Prostate gland (tissue), 2 donors: ENCODE data around the gene NEDD4L. TPM values are rescaled to one million over a fixed set of nuclear protein-coding genes. Genes with fewer than 3 reads are reported as not detected.

Experiments used
- DNase-seq: peaks from one replicate; pipeline ENCODE4 v3.0.0-alpha.2; 2019; ENCODE audit warnings: low spot score
- H3K27ac ChIP-seq, 2 donors: fragments of 200-600 bp; sonication (generic); 2 replicates each; pipeline ENCODE4 v1.5.1; 2017 to 2019
- H3K27me3 ChIP-seq: fragments of 200-600 bp; sonication (generic); replicated peaks from 2 replicates; pipeline ENCODE4 v1.5.1; 2019; ENCODE audit not compliant: insufficient read depth
- H3K36me3 ChIP-seq, 2 donors: fragments of 200-600 bp; sonication (generic); 1 replicate in 1 of 2; 2 replicates in 1 of 2; pipeline versions ENCODE4 v1.5.1 to v1.8.1; 2017 to 2019
- H3K4me1 ChIP-seq: fragments of 200-600 bp; sonication (generic); replicated peaks from 2 replicates; pipeline ENCODE4 v1.5.1; 2019
- H3K4me3 ChIP-seq, 2 donors: fragments of 200-600 bp; sonication (generic); 2 replicates each; pipeline ENCODE4 v1.5.1; 2017 to 2019
- H3K9me3 ChIP-seq: fragments of 200-600 bp; sonication (generic); 2 replicates; pipeline ENCODE4 v1.5.1; 2017
- CTCF ChIP-seq, 4 experiments: fragments of 200-600 bp in 2 of 4; fragments of 450-650 bp in 2 of 4; sonication (generic) in 2 of 4; IDR thresholded peaks; 1 replicate in 3 of 4; 2 replicates in 1 of 4; pipeline ENCODE4 v1.5.1; 2016 to 2019; ENCODE audit warnings: antibody characterized with exemption in 4 of 4, mild to moderate bottlenecking in 2 of 4, moderate library complexity in 2 of 4
- POLR2A ChIP-seq: fragments of 450-650 bp; IDR thresholded peaks from one replicate; pipeline ENCODE4 v1.6.1; 2016; ENCODE audit warnings: antibody characterized with exemption, mild to moderate bottlenecking
- POLR2AphosphoS5 ChIP-seq: sonication (generic); formaldehyde crosslinking; IDR thresholded peaks from one replicate; pipeline ENCODE4 v1.6.1; 2017; ENCODE audit warnings: antibody characterized with exemption
- WGBS: methylation state at CpG from one replicate; pipeline ENCODE4 v1.1.5; 2018; 5-methylcytosine and 5-hydroxymethylcytosine counted together
- intact Hi-C: fragments of 100-400 bp; cut with DNase I; formaldehyde crosslinking; loops from one replicate; pipeline ENCODE4 v1.14.2; 2022
- total RNA-seq, 2 donors: library from RNA; depleted of rRNA; stranded (reverse); fragments of >200 nt; gene quantifications; one replicate each; pipeline ENCODE4 v1.1.0, GENCODE V29; 2016

The NEDD4L gene
- total RNA-seq, 2 donors from 2014 or later, result 280 to 420 TPM

- intact Hi-C loops, result no loop called here
- DNase-seq, result no peak
- Histone ChIP-seq H3K27me3 (no peaks in the 10 kb centered on the region), H3K27ac (no peak overlapping the region), H3K9me3 (no peaks in the 10 kb centered on the region), H3K4me3 (no peak overlapping the region), H3K4me1 (peaks cover 7% of the 10 kb centered on the region), H3K36me3 (no peaks in the 10 kb centered on the region)
- TF ChIP-seq POLR2AphosphoS5, result no peak
- TF ChIP-seq POLR2A, result no peak
- no peak for TF ChIP-seq CTCF (IDR thresholded peaks at IDR 0.05)
- 76% methylated on average over 4 of the region's 4 CpGs for WGBS
Measured at GRCh38 chr18:58297198-58297597, 253.2 kb downstream of the NEDD4L start.

- DNase-seq, result no peak
- 64% methylated on average over 5 of the region's 5 CpGs for WGBS
- Histone ChIP-seq H3K9me3 (no peaks in the 10 kb centered on the region), H3K36me3 (no peaks in the 10 kb centered on the region), H3K27me3 (no peaks in the 10 kb centered on the region), H3K4me3 (no peak overlapping the region), H3K4me1 (peaks cover 9% of the 10 kb centered on the region), H3K27ac (peak overlapping the region in 1 of 2 donors; percentile 57)
- no peak for TF ChIP-seq CTCF (IDR thresholded peaks at IDR 0.05)
- TF ChIP-seq POLR2A, result no peak
- TF ChIP-seq POLR2AphosphoS5, result no peak
- intact Hi-C loops, result no loop called here
Measured at GRCh38 chr18:58298251-58299134, 254.5 kb downstream of the NEDD4L start.

GRCh38 chr18:58299135-58299473 lies 255.1 kb downstream of the NEDD4L start:
- H3K4me3 ChIP-seq, result no peak overlapping the region
- no peaks in the 10 kb centered on the region for H3K9me3 ChIP-seq
- intact Hi-C loops, result no loop called here
- peak overlapping the region; percentile 9 to 57 for H3K27ac ChIP-seq
- no peaks in the 10 kb centered on the region for H3K36me3 ChIP-seq
- no peaks in the 10 kb centered on the region for H3K27me3 ChIP-seq
- no peak for TF ChIP-seq CTCF (IDR thresholded peaks at IDR 0.05)
- TF ChIP-seq POLR2AphosphoS5, result no peak
- TF ChIP-seq POLR2A, result no peak
- 76% methylated on average over 4 of the region's 4 CpGs for WGBS
- no peak for DNase-seq
- peaks cover 9% of the 10 kb centered on the region for H3K4me1 ChIP-seq

- 3% methylated on average over 1 of the region's 1 CpG for WGBS
- H3K36me3 ChIP-seq, result no peaks in the 10 kb centered on the region
- intact Hi-C loops, result no loop called here
- no peaks in the 10 kb centered on the region for H3K27me3 ChIP-seq
- no peak overlapping the region for H3K4me3 ChIP-seq
- DNase-seq, result no peak
- H3K9me3 ChIP-seq, result no peaks in the 10 kb centered on the region
- H3K4me1 ChIP-seq, result peaks cover 9% of the 10 kb centered on the region
- peak overlapping the region; percentile 9 to 57 for H3K27ac ChIP-seq
- TF ChIP-seq POLR2AphosphoS5, result peak; percentile 88
- no peak for TF ChIP-seq CTCF (IDR thresholded peaks at IDR 0.05)
Measured at GRCh38 chr18:58299936-58300335, 255.9 kb downstream of the NEDD4L start.

GRCh38 chr18:58300867-58301266 lies 256.8 kb downstream of the NEDD4L start:
- H3K27me3 ChIP-seq, result no peaks in the 10 kb centered on the region
- DNase-seq, result no peak
- no peaks in the 10 kb centered on the region for H3K36me3 ChIP-seq
- H3K9me3 ChIP-seq, result no peaks in the 10 kb centered on the region
- peak overlapping the region in 1 of 2 donors; percentile 48 for H3K27ac ChIP-seq
- WGBS, result 83% methylated on average over 4 of the region's 4 CpGs
- H3K4me1 ChIP-seq, result peaks cover 9% of the 10 kb centered on the region
- intact Hi-C loops, result no loop called here
- TF ChIP-seq POLR2AphosphoS5 (no peak), POLR2A (no peak)
- no peak overlapping the region for H3K4me3 ChIP-seq
